ENCODE data around the gene TREM1.

GRCh38 chr6:41289815-41290214 is 3.3 kb upstream of the TREM1 start:
- TF ChIP-seq CTCF (IDR thresholded peaks at IDR 0.05) = no peak
- no peak for TF ChIP-seq EP300 (IDR thresholded peaks at IDR 0.05)
